HCT116 (cell line): ENCODE results near the gene LCE1A. TPM values are rescaled to one million over a fixed set of nuclear protein-coding genes. Genes with fewer than 3 reads are reported as not detected.

ENCODE experiments used
- ATAC-seq: fragments of 200-7000 bp; cut with Tn5 transposase; 2 replicates; pipeline ENCODE4 v1.9.1; 2020; ENCODE audit warnings: mild to moderate bottlenecking, moderate library complexity
- BruUV-seq: library from RNA; stranded (reverse); fragments of 400-500 nt; replicated peaks from 2 replicates; lab custom pipeline; 2021; lab: Mats Ljungman, UMichigan
- CTCF ChIA-PET: fragments of 300-600 bp; sonication (Branson Sonifier 250); formaldehyde crosslinking; loops from one replicate; lab custom pipeline; 2021; ENCODE audit warnings: antibody characterized with exemption; lab: Charles Lee
- POLR2A ChIA-PET: fragments of 300-600, 350-600 bp; sonication (Branson Sonifier 250); formaldehyde crosslinking; loops from one replicate; lab custom pipeline; 2021; ENCODE audit warnings: antibody characterized with exemption; lab: Charles Lee
- RAD21 ChIA-PET, 2 experiments: fragments of 300-600 bp; sonication (Branson Sonifier 250); formaldehyde crosslinking; loops; one replicate each; lab custom pipeline; 2023; ENCODE audit warnings: low total read pairs in 2 of 2; ENCODE audit not compliant: uncharacterized antibody in 2 of 2, unreplicated experiment in 2 of 2, low non-redundant PET in 1 of 2; lab: Charles Lee
- DNase-seq: peaks from one replicate; pipeline ENCODE4 v3.0.0-alpha.2; 2010; ENCODE audit warnings: low read depth, low spot score
- H2AFZ ChIP-seq: fragments of 200-600 bp; shearing (Covaris generic), sonication (generic); 2 replicates; pipeline ENCODE4 v1.6.1; 2017; ENCODE audit warnings: low read depth, mixed run types, mixed read lengths, antibody characterized with exemption, low read length; ENCODE audit not compliant: poor library complexity, severe bottlenecking
- H3K27ac ChIP-seq: 2 replicates; pipeline ENCODE4 v1.5.1; 2012; ENCODE audit warnings: low read depth, low read length
- H3K27me3 ChIP-seq: fragments of 200-600 bp; sonication (generic); 2 replicates; pipeline ENCODE4 v1.6.1; 2016; ENCODE audit warnings: mixed run types, low read length, mixed read lengths; ENCODE audit not compliant: insufficient read depth
- H3K36me3 ChIP-seq, 2 experiments: fragments of 200-500 bp in 1 of 2; fragments of 200-600 bp in 1 of 2; sonication (Bioruptor generic) in 1 of 2; sonication (generic) in 1 of 2; 2 replicates each; pipeline versions ENCODE4 v1.5.1 to v1.6.1; 2014 to 2016; ENCODE audit warnings: low read length in 2 of 2, inconsistent platforms in 1 of 2, mixed read lengths in 1 of 2, mixed run types in 1 of 2; ENCODE audit not compliant: insufficient read depth in 2 of 2, control insufficient read depth in 1 of 2
- H3K4me1 ChIP-seq, 2 experiments: fragments of 200-600 bp in 1 of 2; sonication (generic) in 1 of 2; 2 replicates each; pipeline versions ENCODE4 v1.5.1 to v1.6.1; 2012 to 2017; ENCODE audit warnings: low read length in 2 of 2, inconsistent platforms in 1 of 2, mild to moderate bottlenecking in 1 of 2, mixed read lengths in 1 of 2, mixed run types in 1 of 2, moderate library complexity in 1 of 2; ENCODE audit not compliant: insufficient read depth in 2 of 2, control insufficient read depth in 1 of 2
- H3K4me2 ChIP-seq: fragments of 200-600 bp; sonication (generic); 2 replicates; pipeline ENCODE4 v1.6.1; 2017; ENCODE audit warnings: mixed run types, low read length, mixed read lengths
- H3K4me3 ChIP-seq, 2 experiments: fragments of 200-600 bp in 1 of 2; sonication (generic) in 1 of 2; replicated peaks in 1 of 2; 2 replicates each; pipeline ENCODE4 v1.5.1; 2011 to 2016; ENCODE audit warnings: low read length in 2 of 2, control low read depth in 1 of 2, low read depth in 1 of 2, mild to moderate bottlenecking in 1 of 2, mixed read lengths in 1 of 2, mixed run types in 1 of 2
- H3K79me2 ChIP-seq: fragments of 200-600 bp; sonication (generic); 2 replicates; pipeline ENCODE4 v1.6.1; 2017; ENCODE audit warnings: mild to moderate bottlenecking, mixed run types, low read length, moderate library complexity, mixed read lengths; ENCODE audit not compliant: insufficient read depth
- H3K9ac ChIP-seq: fragments of 200-600 bp; sonication (generic); 2 replicates; pipeline ENCODE4 v1.6.1; 2016; ENCODE audit warnings: low read length, mixed read lengths
- H3K9me2 ChIP-seq: fragments of 200-600 bp; sonication (generic), shearing (Covaris generic); 2 replicates; pipeline ENCODE4 v1.6.1; 2017; ENCODE audit warnings: mixed run types, mild to moderate bottlenecking, moderate library complexity; ENCODE audit not compliant: insufficient read depth
- H3K9me3 ChIP-seq, 2 experiments: fragments of 200-500 bp in 1 of 2; fragments of 200-600 bp in 1 of 2; sonication (Bioruptor generic) in 1 of 2; sonication (generic) in 1 of 2; 2 replicates each; pipeline ENCODE4 v1.6.1; 2014 to 2017; ENCODE audit warnings: low read length in 2 of 2, mixed read lengths in 2 of 2, inconsistent platforms in 1 of 2, low read depth in 1 of 2, mild to moderate bottlenecking in 1 of 2, mixed run types in 1 of 2, moderate library complexity in 1 of 2; ENCODE audit not compliant: control insufficient read depth in 1 of 2, insufficient read depth in 1 of 2
- H4K20me1 ChIP-seq: fragments of 200-600 bp; sonication (generic), shearing (Covaris generic); 2 replicates; pipeline ENCODE4 v1.6.1; 2017; ENCODE audit warnings: mixed run types, mild to moderate bottlenecking, moderate library complexity; ENCODE audit not compliant: insufficient read depth
- CBX3 ChIP-seq: IDR thresholded peaks from 2 replicates; pipeline ENCODE4 v1.6.1; 2012; ENCODE audit warnings: low read depth
- CEBPB ChIP-seq: IDR thresholded peaks from 2 replicates; pipeline ENCODE4 v1.6.1; 2012; ENCODE audit warnings: low read depth
- EGR1 ChIP-seq: IDR thresholded peaks from 2 replicates; pipeline ENCODE4 v1.6.1; 2012; ENCODE audit warnings: low read depth
- EZH2 ChIP-seq: fragments of 200-600 bp; sonication (generic); IDR thresholded peaks from 2 replicates; pipeline ENCODE4 v1.6.1; 2017; ENCODE audit warnings: antibody characterized with exemption, mixed run types
- JUND ChIP-seq: IDR thresholded peaks from 2 replicates; pipeline ENCODE4 v1.6.1; 2012
- POLR2AphosphoS5 ChIP-seq: IDR thresholded peaks from 2 replicates; pipeline ENCODE4 v1.6.1; 2011; ENCODE audit warnings: mild to moderate bottlenecking, low read depth, low read length, moderate library complexity
- RAD21 ChIP-seq: IDR thresholded peaks from 2 replicates; pipeline ENCODE4 v1.6.1; 2012; ENCODE audit warnings: low read depth, mild to moderate bottlenecking
- SP1 ChIP-seq: IDR thresholded peaks from 2 replicates; pipeline ENCODE4 v1.6.1; 2012; ENCODE audit warnings: low read depth
- YY1 ChIP-seq: IDR thresholded peaks from 2 replicates; pipeline ENCODE4 v1.6.1; 2011; ENCODE audit warnings: low read length, low read depth, moderate library complexity, mild to moderate bottlenecking; ENCODE audit not compliant: insufficient replicate concordance; ENCODE audit errors: extremely low read depth
- ZFX ChIP-seq: fragments of 450-650 bp; IDR thresholded peaks from 2 replicates; pipeline ENCODE4 v1.6.1; 2017
- ZNF274 ChIP-seq: fragments of 200-500 bp; sonication (Bioruptor generic); IDR thresholded peaks from 2 replicates; pipeline ENCODE4 v1.6.1; 2014; ENCODE audit warnings: mild to moderate bottlenecking, low read depth, low read length, inconsistent platforms
- intact Hi-C: fragments of 100-400 bp; cut with micrococcal nuclease; formaldehyde crosslinking; loops from 2 replicates; pipeline ENCODE4 v1.10.0; 2022
- total RNA-seq: library from RNA; stranded (reverse); gene quantifications from one replicate; pipeline ENCODE4 v1.2.1, GENCODE V29; 2021; ENCODE audit not compliant: unreplicated experiment
- TF ChIP-seq, protein P1 (sequence below), 3 experiments: fragments of 200-600 bp in 1 of 3; sonication (generic) in 1 of 3; IDR thresholded peaks in 2 of 3; conservative IDR thresholded peaks in 1 of 3; 2 replicates each; pipeline ENCODE4 v1.5.1; 2012 to 2017; ENCODE audit warnings: low read depth in 2 of 3, low read length in 2 of 3, antibody characterized with exemption in 1 of 3, borderline replicate concordance in 1 of 3, control low read depth in 1 of 3, mild to moderate bottlenecking in 1 of 3, mixed read lengths in 1 of 3, mixed run types in 1 of 3, moderate library complexity in 1 of 3; ENCODE audit not compliant: insufficient read depth in 1 of 3
- TF ChIP-seq, protein P2 (sequence below): IDR thresholded peaks from 2 replicates; pipeline ENCODE4 v1.6.1; 2012
- TF ChIP-seq, protein P3 (sequence below): IDR thresholded peaks from 2 replicates; pipeline ENCODE4 v1.6.1; 2012
- TF ChIP-seq, protein P4 (sequence below): IDR thresholded peaks from 2 replicates; pipeline ENCODE4 v1.6.1; 2011; ENCODE audit warnings: mild to moderate bottlenecking, low read length, moderate library complexity; ENCODE audit not compliant: insufficient replicate concordance; ENCODE audit errors: extremely low read depth

Gene LCE1A
- total RNA-seq, 1 experiment from 2014 or later: not detected

DNA sequence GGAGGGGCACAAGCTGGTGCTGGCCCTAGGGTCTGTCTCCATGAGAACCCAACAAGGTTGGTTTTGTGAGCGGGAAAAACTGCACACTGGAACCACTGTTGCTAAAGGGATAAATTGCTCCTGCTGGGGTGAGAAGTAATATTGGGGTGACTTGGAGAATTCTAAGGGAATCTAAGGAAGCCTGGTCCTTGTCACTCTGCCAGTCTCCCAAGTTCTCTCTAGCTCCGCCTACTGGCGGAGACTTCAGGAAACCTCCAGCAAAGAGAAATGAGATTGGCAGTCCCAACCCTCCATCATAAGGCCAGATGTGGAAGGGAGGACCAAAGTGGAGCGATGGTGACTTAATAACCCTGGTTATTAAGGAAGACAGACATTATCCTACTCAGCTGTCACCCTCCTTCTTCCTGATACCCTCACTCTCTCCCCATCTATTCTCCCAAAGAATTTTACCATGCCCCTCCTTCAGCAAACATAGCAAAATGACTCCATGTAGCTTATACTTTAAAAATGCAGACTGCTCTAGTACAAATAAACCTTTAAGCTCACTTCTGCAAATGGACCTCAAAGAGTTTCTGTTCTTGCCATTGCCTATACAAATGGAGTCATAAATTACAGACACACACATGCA, 49.6 kb upstream of the LCE1A start:
- ChIA-PET RAD21 (no interaction called here), POLR2A (no interaction called here), CTCF (interaction anchor here (1.0 to 1.5 kb wide), 4 partner anchors 9 to 93 kb away, joined by 3 to 6 read pairs (median 4); partner anchors contain the start of gene LCE1E)
- Histone ChIP-seq H3K36me3 (no peaks in the 10 kb centered on the region), H3K4me1 (no peaks in the 10 kb centered on the region), H3K79me2 (no peaks in the 10 kb centered on the region), H4K20me1 (no peaks in the 10 kb centered on the region), H2AFZ (no peak overlapping the region), H3K9ac (no peak overlapping the region), H3K9me3 (no peaks in the 10 kb centered on the region), H3K4me2 (no peak overlapping the region), H3K27me3 (no peaks in the 10 kb centered on the region), H3K4me3 (no peak overlapping the region), H3K27ac (no peak overlapping the region), H3K9me2 (no peaks in the 10 kb centered on the region)
- no peak for TF ChIP-seq YY1
- TF ChIP-seq, protein P1, sequence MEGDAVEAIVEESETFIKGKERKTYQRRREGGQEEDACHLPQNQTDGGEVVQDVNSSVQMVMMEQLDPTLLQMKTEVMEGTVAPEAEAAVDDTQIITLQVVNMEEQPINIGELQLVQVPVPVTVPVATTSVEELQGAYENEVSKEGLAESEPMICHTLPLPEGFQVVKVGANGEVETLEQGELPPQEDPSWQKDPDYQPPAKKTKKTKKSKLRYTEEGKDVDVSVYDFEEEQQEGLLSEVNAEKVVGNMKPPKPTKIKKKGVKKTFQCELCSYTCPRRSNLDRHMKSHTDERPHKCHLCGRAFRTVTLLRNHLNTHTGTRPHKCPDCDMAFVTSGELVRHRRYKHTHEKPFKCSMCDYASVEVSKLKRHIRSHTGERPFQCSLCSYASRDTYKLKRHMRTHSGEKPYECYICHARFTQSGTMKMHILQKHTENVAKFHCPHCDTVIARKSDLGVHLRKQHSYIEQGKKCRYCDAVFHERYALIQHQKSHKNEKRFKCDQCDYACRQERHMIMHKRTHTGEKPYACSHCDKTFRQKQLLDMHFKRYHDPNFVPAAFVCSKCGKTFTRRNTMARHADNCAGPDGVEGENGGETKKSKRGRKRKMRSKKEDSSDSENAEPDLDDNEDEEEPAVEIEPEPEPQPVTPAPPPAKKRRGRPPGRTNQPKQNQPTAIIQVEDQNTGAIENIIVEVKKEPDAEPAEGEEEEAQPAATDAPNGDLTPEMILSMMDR (IDR thresholded peaks at IDR 0.05 in 2 of 3, conservative IDR thresholded peaks at IDR 0.05 in 1 of 3; ENCODE audit: borderline replicate concordance in 1 of 3, insufficient read depth in 1 of 3, low read depth in 2 of 3, low read length in 2 of 3): peak in 2 of 3 experiments; percentile 68 to 77; a peak in 4 of 6 replicates
- BruUV-seq: no TSS peak
- DNase-seq (peak; percentile 28), ATAC-seq (peak; percentile 79)
- intact Hi-C loops: no loop called here

DNA sequence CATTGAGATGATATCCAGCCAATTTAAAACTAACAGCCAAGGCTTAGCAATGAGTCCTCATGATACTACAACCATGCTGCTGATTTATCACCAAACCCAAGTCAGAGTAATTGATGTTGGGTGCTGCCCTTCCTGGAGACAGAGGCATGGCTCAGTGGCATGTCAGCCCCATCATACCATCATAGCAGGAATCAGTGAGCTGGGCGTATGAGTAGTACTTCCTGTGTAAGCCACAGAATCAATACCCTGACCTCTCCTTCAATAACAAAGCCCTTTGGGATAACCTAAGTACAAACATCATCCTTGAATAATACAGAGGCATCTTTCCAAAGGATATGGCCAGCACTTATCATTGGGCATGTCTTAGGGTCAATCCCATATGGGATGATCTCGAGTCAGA, 44.2 kb upstream of the LCE1A start:
- ChIA-PET RAD21 (no interaction called here), CTCF (no interaction called here), POLR2A (no interaction called here)
- no peak overlapping the region for H3K4me3 ChIP-seq
- no peaks in the 10 kb centered on the region for H3K9me2 ChIP-seq
- ATAC-seq (no peak), DNase-seq (no peak)
- no TSS peak for BruUV-seq
- H3K27me3 ChIP-seq: peaks cover 23% of the 10 kb centered on the region
- no peaks in the 10 kb centered on the region for H3K79me2 ChIP-seq
- H3K27ac ChIP-seq: no peak overlapping the region
- no peak overlapping the region for H3K9ac ChIP-seq
- no peaks in the 10 kb centered on the region for H3K4me1 ChIP-seq
- no peaks in the 10 kb centered on the region for H3K36me3 ChIP-seq
- H3K4me2 ChIP-seq: no peak overlapping the region
- no peaks in the 10 kb centered on the region for H3K9me3 ChIP-seq
- H2AFZ ChIP-seq: no peak overlapping the region
- H4K20me1 ChIP-seq: no peaks in the 10 kb centered on the region
- intact Hi-C loops: no loop called here
- TF ChIP-seq JUND (no peak), ZFX (no peak), CEBPB (no peak), ZNF274 (no peak), POLR2AphosphoS5 (no peak), SP1 (no peak), EZH2 (no peak), YY1 (no peak), RAD21 (no peak), CBX3 (no peak), EGR1 (no peak)
- TF ChIP-seq, protein P2, sequence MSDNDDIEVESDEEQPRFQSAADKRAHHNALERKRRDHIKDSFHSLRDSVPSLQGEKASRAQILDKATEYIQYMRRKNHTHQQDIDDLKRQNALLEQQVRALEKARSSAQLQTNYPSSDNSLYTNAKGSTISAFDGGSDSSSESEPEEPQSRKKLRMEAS: no peak
- TF ChIP-seq, protein P3, sequence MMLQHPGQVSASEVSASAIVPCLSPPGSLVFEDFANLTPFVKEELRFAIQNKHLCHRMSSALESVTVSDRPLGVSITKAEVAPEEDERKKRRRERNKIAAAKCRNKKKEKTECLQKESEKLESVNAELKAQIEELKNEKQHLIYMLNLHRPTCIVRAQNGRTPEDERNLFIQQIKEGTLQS: no peak
- TF ChIP-seq, protein P4, sequence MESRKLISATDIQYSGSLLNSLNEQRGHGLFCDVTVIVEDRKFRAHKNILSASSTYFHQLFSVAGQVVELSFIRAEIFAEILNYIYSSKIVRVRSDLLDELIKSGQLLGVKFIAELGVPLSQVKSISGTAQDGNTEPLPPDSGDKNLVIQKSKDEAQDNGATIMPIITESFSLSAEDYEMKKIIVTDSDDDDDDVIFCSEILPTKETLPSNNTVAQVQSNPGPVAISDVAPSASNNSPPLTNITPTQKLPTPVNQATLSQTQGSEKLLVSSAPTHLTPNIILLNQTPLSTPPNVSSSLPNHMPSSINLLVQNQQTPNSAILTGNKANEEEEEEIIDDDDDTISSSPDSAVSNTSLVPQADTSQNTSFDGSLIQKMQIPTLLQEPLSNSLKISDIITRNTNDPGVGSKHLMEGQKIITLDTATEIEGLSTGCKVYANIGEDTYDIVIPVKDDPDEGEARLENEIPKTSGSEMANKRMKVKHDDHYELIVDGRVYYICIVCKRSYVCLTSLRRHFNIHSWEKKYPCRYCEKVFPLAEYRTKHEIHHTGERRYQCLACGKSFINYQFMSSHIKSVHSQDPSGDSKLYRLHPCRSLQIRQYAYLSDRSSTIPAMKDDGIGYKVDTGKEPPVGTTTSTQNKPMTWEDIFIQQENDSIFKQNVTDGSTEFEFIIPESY: no peak
